ENCODE results near the gene KANSL2.
"Not testable (repeated sequence)": the region's sequence is repeated elsewhere in the genome, so short reads cannot be mapped to it uniquely, and the experiment has no call there.

The KANSL2 gene

DNA sequence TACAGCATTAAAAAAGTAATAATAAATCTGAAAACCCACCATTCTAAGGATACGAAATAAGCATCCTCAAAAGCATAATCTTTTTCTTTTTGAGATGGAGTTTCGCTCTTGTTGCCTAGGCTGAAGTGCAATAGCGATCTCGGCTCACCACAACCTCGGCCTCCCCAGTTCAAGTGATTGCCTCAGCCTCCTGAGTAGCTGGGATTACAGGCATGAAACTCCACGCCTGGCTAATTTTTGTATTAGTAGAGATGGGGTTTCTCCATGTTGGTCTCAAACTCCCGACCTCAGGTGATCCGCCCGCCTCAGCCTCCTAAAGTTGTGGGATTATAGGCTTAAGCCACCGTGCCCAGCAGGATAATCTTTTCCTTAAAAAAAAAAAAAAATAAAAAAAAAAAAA is 30.2 kb upstream of the KANSL2 start:
- no peak overlapping the region for H3K4me3 ChIP-seq (ENCODE audit: low read depth, low read length)
- TF ChIP-seq, protein P1, sequence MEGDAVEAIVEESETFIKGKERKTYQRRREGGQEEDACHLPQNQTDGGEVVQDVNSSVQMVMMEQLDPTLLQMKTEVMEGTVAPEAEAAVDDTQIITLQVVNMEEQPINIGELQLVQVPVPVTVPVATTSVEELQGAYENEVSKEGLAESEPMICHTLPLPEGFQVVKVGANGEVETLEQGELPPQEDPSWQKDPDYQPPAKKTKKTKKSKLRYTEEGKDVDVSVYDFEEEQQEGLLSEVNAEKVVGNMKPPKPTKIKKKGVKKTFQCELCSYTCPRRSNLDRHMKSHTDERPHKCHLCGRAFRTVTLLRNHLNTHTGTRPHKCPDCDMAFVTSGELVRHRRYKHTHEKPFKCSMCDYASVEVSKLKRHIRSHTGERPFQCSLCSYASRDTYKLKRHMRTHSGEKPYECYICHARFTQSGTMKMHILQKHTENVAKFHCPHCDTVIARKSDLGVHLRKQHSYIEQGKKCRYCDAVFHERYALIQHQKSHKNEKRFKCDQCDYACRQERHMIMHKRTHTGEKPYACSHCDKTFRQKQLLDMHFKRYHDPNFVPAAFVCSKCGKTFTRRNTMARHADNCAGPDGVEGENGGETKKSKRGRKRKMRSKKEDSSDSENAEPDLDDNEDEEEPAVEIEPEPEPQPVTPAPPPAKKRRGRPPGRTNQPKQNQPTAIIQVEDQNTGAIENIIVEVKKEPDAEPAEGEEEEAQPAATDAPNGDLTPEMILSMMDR (IDR thresholded peaks at IDR 0.05; ENCODE audit: low read depth, low read length), result no peak

DNA sequence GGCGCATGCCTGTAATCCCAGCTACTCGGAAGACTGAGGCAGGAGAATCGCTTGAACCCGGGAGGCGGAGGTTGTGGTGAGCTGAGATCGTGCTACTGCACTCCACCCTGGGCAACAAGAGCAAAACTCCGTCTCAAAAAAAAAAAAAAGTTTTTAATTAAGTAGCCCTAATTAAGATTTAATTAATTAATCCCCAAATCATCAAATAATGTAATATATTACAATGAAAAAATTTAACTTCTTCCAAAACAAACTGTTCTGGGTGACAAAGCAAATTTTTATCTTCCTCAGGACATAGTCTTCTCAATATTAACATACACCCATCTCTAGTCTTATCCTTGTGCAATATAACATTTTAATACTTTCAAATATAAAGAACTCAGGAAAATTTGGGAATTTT is 16.8 kb upstream of the KANSL2 start:
- H3K4me3 ChIP-seq (ENCODE audit: low read depth, low read length), result not testable (repeated sequence)

DNA sequence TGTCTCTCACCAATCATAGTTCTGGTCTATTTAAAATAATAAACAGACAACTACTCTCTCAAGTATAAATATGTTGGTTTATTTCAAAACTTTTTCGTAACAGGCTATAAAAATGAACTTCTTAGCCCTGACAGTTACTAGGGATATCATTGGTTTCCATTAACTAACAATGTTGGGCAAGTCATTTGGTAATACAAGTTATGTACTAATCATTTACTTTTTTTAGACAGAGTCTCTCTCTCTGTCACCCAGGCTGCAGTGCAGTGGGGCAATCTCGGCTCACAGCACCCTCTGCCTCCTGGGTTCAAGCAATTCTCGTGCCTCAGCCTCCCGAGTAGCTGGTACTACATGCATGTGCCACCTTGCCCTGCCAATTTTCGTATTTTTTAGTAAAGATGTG is 14.6 kb upstream of the KANSL2 start:
- no peak overlapping the region for H3K4me3 ChIP-seq (ENCODE audit: low read depth, low read length)
- TF ChIP-seq, protein P1 (IDR thresholded peaks at IDR 0.05; ENCODE audit: low read depth, low read length), result no peak

DNA sequence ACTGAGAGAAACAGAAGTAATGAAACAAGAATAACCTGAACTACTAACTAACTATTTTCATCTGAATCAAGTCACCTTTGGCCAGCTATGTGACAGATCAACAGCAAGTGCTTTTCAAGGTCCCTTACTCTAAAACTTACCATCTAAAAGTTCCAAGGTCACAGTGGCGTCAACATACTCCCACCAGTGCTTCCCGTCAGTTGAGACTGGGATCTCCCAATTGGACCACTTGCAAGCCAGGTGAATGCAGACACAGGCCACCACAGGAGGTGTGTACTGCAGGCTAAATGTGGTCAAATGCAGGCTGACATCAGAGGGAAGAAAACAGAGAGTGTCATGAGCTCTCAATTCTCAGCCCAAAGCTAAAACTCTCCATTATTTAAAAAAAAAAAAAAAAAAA is 13.8 kb upstream of the KANSL2 start:
- TF ChIP-seq, protein P1 (IDR thresholded peaks at IDR 0.05; ENCODE audit: low read depth, low read length), result no peak
- H3K4me3 ChIP-seq (ENCODE audit: low read depth, low read length), result no peak overlapping the region

DNA sequence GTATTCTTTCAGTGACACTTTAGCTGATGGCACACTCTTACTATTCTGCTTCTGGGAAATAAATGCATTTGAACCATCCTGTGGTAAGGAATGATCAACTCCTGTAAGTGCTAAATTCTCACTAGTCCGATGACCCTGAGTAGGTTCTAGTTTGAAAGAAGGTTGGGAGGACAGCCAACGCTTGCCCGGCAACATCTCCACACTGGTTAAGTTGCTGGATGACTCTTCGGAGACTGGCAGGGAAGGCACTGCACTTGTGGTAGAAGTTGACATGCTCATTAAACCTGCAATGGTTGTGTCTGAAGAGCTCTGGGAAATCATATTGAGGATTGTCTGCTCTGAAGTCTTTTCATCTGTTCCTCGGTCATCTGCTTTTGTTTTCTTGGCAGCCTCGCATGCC is 12.0 kb upstream of the KANSL2 start:
- TF ChIP-seq, protein P1 (IDR thresholded peaks at IDR 0.05; ENCODE audit: low read depth, low read length), result no peak
- H3K4me3 ChIP-seq (ENCODE audit: low read depth, low read length), result no peak overlapping the region

DNA sequence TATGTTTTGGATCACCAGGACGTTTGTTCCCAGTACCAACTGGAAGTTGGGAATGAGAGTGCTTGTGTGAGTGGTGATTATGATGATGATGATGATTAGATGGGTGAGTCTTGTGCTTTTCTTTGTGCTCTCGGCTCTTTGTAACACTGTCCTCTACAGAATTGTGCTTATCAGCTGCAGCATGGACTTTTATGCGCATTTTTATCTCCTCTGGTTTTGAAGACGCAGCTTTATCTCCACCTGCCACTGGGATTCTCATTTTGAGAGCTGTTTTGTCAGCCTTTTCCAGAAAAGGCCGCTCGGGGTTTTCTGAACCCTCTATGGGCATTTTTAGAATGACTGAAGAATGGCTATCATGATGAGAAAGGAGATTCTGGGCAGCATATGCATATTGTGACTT is 11.5 kb upstream of the KANSL2 start:
- TF ChIP-seq, protein P1 (IDR thresholded peaks at IDR 0.05; ENCODE audit: low read depth, low read length), result no peak
- H3K4me3 ChIP-seq (ENCODE audit: low read depth, low read length), result no peak overlapping the region

DNA sequence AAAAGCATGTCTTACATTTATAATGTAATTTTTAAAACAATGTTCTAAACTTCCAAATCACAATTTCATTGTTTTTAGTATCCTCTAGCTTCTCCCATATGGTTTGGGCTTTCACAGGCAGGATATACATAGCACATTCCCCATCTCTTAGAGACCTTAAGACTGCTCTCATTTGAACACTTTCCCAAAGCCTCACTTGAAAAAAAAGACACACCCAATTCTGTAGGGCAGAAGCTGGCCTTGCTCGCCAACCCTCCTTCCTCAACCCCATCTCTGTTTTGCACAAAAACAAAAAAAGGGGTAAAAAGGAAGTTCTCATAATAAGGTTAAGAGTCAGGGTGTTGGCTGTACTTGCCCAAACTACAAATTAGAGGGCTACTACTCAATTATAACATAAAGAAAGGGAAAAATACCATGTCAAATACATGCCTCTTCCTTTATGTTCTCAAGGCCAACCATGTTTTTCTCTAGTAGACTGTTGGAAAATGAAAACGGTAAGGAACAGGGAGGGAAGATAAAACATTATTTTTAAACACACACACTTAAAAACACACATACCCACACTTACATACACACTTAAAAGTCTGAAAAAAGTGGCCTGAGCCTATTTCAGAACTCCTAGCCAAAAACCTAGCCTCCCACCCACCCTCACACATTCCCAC is 9.9 kb upstream of the KANSL2 start:
- TF ChIP-seq, protein P1 (IDR thresholded peaks at IDR 0.05; ENCODE audit: low read depth, low read length), result no peak
- H3K4me3 ChIP-seq (ENCODE audit: low read depth, low read length), result no peak overlapping the region

DNA sequence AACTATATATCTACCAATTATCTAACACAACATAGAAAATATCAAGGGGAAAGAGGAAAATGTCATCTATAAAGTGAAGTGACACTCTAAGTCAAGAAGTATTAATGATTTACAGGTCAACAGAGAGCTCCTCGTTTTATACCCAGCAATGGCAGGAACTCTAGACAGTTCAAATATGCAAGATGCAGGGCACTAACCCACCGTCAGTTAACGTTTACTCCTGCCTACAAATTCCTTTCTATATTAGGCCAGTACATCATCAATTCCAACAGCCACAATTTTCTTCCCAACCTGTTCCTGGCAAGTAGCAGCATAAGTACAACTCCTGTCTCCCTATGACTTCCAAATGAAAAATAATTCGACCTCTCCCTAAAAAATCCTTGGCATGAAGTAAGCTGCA is 9.0 kb upstream of the KANSL2 start:
- TF ChIP-seq, protein P1 (IDR thresholded peaks at IDR 0.05; ENCODE audit: low read depth, low read length), result no peak
- no peak overlapping the region for H3K4me3 ChIP-seq (ENCODE audit: low read depth, low read length)
